A673 (cell line): ENCODE results near the gene MAP2K5.

ENCODE experiments used
- CTCF ChIP-seq: fragments of 300-800, 200-600 bp; sonication (generic); conservative IDR thresholded peaks from 2 replicates; pipeline ENCODE4 v1.5.1; 2017; ENCODE audit warnings: low read depth, mild to moderate bottlenecking, antibody characterized with exemption, low read length, moderate library complexity, mixed read lengths
- EZH2 ChIP-seq: fragments of 200-600 bp; sonication (generic); IDR thresholded peaks from 2 replicates; pipeline ENCODE4 v1.6.1; 2017; ENCODE audit warnings: borderline replicate concordance, low read depth, mild to moderate bottlenecking, mixed read lengths, antibody characterized with exemption, low read length; ENCODE audit not compliant: poor library complexity, severe bottlenecking

GRCh38 chr15:67832031-67832551, 289.6 kb downstream of the MAP2K5 start:
- no peak for TF ChIP-seq EZH2
- 0 out of 2 replicates have a peak, but pooled peaks have one; percentile 23 for TF ChIP-seq CTCF
